ENCODE results near the gene ALDH3A1.

ALDH3A1 gene

DNA sequence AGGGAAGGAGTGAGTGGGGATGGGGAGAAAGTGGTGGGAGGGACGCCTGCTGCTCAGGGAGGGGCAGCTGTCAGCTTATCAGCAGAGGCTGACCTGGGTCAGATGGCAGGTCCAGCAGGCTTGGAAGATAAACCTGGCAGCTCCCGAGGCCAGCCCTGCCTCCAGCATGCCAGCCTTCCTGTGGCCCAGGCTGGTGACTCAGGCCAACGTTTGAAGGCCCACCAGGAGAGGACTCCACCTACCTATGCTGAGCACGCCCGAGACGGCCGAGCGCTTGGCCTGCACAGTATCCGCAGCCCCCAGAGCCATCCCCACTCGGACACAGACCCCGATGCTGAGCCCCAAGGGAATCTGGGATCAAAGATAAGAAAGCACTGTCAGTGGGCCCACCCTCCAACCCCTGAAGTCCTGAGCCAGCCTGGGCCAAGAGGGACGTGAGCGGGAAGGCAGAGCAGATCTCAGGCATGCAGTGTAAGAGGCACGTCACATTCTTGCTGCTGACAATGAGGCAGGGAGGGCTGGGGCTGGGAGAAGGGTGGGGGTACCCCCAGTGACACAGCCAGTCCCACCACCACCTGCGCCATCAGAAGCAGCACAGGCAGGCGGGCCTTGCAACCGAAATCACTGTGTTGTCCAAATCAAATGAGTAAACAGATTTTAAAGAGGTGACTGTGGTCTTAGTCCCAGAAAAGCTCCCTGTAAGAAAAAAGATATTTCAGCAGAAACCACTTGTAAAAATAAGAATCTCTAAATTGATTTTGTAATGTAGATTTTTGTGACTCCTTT, 44.1 kb downstream of the ALDH3A1 start:
- no peak for DNase-seq (ENCODE audit: low read depth)

DNA sequence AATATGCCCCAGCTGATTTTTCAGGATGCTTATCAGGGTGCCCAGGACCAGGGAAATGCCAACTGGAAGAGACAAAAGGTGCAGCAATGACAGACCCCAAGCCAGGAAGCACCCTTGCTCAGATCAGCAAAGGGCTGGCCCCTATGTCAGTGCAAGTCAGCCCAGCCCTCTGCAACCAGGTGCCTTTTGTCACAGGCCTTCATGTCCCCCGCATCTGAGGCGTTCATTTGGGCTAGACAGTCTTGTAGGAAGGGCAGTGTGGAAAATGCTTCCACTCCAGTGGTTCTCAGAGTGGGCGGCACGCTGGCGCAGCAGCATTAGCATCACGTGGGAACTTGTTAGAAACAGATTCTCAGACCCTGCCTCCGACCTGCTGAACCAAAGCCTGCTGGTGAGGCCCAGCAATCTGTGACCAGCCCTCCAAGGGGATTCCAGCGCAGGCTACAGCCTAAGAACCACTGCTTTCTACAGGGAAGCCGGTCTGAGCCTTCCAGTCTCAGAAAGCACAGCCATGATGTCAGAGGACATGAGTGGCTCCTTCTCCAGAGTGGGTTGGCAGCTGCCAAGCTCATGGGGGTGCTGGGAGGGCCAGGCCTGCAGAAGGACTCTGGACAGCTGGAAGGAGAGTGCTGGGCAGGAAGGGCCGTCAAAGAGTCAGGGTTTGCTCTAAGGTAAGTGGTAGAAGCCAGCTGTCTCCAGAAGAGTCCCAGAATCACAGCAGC, 44.8 kb downstream of the ALDH3A1 start:
- no peak for DNase-seq (ENCODE audit: low read depth)

DNA sequence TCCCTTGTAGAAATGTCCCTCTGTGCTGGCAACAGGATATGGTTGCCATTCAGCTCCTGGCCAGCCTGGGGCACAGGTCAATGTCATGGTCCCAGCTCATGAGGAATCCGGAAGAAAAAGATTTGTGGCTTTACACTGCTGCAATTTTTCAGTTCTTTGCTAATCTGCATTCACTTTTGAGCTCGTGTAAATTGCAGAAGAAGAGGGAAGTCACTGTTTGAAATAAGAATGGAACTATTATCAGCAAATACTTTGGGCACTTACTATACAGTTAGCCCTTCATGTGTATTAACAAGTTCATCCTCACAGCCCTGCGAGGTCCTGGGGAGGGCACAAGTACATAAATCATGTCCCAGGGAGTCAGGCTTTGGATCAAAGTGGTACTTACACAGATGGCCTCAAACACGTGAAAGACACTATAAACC, 45.9 kb downstream of the ALDH3A1 start:
- DNase-seq (ENCODE audit: low read depth), result no peak

All from fibroblast of the conjunctiva (primary cell).